GM19193 (cell line): ENCODE results near the gene LGR5.

Experiments used
- POLR2A ChIP-seq: IDR thresholded peaks from 4 replicates; pipeline ENCODE4 v1.6.1; 2011; ENCODE audit not compliant: insufficient read depth, insufficient read length; ENCODE audit errors: extremely low read depth

LGR5 gene

DNA sequence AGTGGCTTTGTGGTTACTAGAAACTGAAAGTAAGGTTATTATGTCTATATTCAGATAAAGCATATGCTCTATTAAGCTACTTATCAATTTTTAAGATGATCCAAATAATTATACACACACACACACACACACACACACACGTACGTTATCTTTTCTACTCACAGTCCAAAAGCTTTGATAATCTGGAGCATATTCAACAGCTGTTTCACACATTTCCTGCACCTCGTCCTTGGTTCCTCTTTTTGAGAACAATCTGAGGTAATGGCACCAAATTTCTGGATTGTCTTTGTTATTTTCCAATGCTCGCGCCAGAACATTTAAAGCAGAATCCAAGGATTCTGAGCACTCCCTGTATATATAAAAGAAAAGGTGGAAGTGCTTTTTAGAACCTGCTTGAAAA lies 186.5 kb downstream of the LGR5 start:
- TF ChIP-seq POLR2A, result no peak

DNA sequence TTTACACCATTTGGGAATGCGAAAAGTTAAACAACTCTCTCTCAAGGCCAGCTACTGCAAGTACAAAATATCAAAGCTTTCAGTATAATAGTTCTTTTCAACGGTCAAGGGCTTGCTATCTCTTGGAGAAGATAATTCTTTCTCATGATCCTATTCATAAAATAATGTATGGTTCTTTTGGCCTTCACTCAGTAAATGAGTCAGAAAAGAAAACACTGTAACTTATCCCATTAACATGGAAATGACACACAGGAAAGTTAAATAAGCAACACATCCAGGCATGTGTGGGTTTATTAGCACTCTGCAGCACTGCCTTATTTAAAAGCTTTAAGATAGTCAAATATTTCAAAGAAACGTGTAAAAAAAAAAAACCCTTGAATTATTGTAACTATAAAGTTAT lies 187.2 kb downstream of the LGR5 start:
- TF ChIP-seq POLR2A, result no peak

DNA sequence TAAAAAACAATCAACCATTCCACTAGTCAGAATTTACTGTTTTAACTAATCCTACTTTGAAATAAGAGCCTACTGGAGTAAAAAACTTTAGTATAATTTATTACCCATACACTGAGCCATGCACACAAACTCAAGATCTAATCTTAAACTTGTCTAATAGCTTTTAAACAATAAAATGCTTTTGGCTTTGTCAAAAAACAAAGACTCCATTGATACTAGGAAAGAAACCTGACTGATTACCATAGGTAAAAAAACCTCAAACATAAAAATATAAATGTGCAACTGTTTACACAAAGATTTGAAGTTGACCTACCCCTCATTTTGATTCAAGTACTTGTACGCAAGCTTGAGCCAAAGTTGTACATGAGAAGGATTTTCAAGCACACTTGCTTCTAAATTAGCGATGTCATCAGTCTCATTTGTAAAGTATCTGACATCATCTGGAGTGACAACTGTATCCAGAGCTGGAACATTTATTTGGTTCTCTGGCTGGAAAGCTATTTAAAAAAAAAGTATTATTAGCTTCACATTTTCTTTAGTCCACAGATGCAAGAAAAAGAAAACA lies 187.9 kb downstream of the LGR5 start:
- TF ChIP-seq POLR2A, result no peak
